ENCODE measurements around the gene FBXL4.
"Not testable (repeated sequence)": the region's sequence is repeated elsewhere in the genome, so short reads cannot be mapped to it uniquely, and the experiment has no call there.

Gene FBXL4

DNA sequence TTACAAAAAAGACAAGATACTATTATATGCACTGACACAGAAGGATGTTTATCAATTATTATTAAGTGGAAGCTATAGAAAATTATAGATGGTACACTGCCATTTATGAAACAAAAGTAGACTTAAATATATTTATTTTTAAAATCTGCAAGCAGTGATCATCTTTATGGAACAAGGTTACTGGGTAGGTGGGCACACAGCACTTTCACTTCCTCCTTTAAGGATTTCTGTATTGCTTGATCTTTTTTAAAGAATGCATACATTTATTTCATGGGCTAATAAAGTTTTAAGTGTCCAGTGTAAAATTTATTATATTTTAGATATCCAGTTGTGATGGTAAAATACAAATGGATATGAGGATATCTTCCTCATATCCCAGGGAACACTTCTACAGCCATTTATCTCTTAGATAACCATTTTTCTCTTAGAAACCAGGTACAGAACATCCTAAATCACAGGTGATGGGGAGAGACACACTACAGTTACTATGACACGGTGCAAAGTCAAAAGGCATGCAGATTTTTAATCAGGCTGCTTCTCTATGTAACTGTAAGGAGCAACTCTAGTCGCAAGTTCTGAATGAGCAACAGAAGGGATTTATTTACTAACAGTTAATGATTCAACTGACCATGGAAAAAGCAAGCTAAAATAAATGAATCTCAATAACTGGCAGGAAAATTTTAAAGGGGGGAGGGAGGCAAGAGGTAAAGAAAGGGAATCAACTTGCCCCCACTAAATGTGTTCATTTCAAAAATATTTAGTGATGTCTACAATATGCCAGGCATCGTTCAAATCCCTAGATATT is 2.2 kb downstream of the FBXL4 start:
- no peak for DNase-seq (ENCODE audit: low read depth, low spot score)

DNA sequence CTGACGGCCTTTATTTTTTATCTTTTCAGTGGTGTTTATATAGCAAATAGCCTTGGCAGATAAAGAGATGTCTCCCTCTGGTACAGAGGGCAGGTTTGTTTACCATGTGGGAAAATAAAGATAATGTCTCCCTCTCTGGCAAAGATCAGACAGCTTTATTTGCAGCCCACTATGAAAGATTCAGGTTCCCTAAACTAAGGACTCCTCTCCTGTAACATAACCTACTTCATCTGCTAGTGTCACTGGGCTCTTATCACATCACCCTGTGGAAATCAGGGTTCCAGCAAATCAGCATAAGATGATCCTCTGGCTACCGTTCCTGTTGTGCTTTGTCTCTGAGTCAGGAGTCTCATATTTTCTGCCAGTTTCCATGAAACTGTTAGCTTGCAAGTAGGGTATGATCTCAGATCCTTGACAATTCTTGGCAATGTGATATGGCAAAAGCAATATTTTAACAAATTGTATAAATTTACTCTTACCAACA is 3.1 kb downstream of the FBXL4 start:
- DNase-seq (ENCODE audit: low read depth, low spot score), result no peak

DNA sequence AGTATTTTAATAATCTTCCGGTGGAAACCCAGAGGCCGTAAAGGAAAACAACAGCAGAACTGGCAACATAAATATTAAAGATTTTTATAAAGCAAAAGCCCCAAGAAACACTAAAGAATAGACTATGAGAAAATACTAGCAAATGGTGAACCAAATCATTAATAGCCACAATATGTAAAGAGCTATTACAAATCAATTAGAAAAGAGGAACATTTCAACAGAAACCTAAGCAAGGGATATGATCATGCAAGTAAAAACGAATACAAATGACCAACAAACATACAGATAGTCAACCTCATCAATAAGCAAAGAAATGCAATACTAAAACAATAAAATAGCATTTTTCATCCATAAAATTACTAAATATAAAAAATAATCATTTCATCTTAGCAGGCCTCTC is 3.6 kb downstream of the FBXL4 start:
- DNase-seq (ENCODE audit: low read depth, low spot score), result no peak

DNA sequence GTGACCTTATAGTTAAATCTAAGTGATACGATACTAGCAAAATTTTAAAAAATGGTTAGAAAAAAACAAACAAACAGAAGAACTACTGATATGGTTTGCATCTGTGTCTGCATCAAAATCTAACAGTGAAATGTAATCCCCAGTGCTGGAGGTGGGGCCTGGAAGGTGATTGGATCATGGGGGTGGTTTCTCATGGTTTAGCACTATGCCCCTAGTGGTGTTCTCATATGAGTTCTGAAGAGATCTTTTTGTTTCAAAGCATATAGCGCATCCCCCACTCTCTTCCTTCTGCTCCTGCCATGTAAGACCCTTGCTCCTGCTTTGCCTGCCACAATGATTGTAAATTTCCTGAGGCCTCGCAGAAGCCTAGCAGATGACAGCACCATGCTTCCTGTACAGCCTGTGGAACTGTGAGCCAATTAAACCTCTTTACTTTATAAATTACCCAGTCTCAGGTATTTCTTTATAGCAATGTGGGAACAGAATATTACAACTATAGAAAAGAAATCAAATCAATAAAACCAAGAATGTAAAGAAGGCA is 5.4 kb downstream of the FBXL4 start:
- no peak for DNase-seq (ENCODE audit: low read depth, low spot score)

DNA sequence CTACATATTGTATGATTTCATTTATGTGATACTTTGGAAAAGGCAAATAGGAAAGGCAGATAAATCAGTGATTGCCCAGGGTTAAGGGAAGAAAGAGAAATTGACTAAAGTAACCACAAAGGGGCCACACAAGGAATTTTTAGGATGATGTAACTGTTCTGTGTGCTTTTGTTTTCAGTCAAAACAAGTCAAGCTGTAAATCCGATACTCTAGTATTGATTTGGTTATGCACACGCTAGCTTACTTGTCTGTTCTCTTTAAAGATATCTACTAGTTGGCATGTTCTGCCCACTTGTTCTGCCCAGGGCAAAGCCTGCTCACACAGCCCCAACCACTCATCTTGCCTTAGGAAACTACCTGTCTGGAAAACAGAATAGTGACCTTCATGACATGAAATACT is 6.4 kb downstream of the FBXL4 start:
- no peak for DNase-seq (ENCODE audit: low read depth, low spot score)

DNA sequence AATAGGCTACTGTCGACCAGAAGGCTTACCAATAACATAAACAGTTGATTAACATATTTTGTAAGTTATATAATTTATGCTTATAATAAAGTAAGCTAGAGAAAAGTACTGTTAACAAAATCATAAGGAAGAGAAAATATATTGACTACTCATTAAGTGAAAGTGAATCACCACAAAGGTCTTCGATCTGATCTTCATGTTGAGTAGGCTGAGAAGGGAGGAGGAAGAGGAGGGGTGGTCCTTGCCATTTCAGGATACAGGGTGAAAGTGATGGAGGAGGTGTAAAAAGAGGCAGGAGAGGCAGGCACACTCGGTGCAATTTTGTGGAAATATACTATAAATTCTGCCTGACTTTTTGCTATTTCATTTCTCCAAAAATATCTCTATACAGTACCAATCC is 10.4 kb downstream of the FBXL4 start:
- no peak for DNase-seq (ENCODE audit: low read depth, low spot score)

DNA sequence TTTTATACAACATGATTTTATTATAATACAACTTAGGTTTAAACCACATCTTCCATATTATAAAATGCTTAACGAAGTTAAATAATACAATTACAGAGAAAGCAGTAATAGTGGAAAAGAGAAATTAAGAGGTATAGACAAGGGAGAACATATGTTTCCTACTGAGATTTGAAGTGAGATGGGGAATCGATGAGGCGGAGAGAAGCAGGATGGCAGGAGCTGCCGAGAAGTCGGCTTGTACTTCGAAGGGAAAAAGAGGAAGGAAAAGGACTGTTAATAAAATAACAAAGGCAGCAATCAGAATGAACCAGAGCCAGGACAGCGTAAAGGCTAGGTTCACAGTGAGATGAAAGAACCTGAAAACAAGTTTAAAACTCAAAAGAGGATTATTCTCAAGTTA is 15.4 kb downstream of the FBXL4 start:
- DNase-seq (ENCODE audit: low read depth, low spot score), result no peak

DNA sequence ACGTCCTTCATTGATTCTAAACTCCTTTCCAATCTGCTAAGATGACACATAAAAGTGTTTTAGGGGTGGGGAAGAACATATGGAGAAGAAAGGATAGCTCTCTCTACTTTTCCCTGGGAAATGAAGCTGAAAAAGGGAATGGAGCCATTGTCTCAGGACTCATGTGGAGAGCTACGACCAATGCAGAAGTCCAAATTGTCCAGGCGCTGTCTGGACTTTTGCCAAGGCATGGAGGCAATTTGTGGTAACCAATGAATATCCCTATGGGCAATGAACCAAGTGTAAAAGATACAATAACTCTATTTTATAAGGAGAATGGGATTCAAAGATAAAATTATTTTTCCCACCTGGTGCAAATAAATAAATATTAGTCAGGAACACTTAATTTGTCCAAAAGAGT is 16.1 kb downstream of the FBXL4 start:
- DNase-seq (ENCODE audit: low read depth, low spot score), result no peak

DNA sequence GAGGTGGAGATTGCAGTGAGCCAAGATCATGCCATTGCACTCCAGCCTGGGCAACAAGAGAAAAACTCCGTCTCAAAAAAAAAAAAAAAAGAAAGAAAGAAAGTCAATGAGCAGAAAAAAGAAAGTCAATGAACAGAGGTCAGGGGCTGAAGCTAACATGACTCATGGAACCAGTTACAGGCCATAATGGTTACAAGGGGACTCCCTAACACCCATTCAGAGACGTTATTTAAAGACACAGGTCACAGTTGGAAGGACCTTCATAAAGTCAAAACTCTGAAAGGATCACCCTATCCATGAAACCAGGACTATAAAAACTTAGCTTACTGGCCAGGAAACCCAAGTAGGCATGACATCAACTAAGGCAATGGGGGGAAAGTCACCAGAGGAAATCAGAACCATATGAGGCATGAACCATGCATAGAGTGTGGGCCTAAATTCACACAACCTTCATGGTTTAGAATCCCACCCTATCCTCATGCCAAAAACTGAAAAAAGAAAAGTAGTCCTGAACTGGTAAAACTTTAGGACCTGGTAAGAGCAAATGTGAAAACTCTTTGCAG is 18.2 kb downstream of the FBXL4 start:
- DNase-seq (ENCODE audit: low read depth, low spot score), result no peak

DNA sequence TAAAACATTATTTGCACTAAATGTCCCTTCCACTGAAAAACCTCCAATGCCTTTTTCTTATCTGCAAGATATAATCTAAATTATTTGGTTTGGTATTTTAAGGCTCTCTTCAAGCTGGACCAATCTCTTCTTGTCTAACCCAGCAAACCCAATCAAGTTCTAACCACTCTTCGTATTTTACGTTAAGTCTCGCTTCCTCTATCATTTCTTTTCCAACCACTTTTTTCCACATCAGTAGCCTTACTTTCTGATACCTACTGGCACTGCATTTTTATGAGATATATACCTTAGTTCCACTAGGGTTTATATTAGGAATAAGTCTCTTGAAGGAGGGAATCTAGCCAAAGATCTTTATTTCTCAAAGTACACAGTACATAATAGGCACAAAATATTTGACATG is 19.1 kb downstream of the FBXL4 start:
- DNase-seq (ENCODE audit: low read depth, low spot score), result no peak

DNA sequence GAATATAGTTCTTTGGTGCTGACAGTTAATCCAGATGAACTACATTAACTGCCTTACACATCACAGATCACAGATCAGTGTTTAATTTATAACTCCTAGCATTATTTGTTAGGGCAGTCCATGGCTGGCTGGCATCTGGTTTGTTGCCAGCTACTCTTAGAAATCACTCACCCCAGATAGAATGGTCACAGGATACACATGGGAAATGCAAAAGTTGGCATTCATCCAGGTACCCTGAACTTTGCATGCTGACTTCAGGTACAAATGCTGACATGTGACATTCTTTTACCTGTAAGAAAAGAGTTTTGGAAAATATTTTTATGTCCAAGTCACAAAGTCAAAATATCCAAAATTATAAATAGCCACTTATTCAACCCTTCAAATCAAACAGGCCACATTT is 20.2 kb downstream of the FBXL4 start:
- DNase-seq (ENCODE audit: low read depth, low spot score), result no peak

DNA sequence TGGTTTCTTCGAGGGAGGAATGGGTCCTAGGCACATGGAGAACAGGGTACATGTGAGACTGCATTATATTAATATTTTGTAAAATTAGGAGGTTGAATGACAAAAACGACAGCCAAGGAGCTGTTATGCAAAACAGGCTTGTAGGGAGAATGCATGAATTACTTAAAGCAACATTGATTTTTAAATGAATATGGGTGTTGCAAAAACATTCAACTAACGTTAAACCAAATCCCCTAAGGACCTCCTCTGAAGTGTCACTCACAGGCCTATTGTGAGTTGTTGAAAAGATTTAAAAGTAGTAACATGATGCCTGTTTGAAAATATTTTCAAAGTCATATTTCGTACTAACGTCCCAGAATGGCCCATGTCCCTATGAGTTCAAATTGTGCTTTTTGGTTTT is 21.9 kb downstream of the FBXL4 start:
- no peak for DNase-seq (ENCODE audit: low read depth, low spot score)

DNA sequence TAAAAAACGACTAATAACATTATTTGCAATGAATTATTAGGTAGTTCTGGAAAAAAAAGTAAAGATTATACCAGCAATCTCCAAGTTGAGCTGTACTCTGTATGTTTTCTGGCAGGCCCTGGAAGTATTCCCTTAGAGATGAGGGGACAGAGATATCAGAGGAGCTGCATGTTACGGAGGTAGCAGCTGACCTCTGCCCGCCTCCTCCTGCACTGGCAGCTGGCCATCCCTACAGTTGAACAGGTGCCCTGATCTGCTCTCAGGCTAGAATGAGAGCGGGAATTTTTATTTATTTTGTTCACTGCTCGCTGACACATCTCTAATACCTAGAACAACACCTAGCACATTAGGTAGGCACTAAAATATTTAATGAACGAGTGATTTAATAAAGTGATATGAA is 23.1 kb downstream of the FBXL4 start:
- DNase-seq (ENCODE audit: low read depth, low spot score), result no peak

DNA sequence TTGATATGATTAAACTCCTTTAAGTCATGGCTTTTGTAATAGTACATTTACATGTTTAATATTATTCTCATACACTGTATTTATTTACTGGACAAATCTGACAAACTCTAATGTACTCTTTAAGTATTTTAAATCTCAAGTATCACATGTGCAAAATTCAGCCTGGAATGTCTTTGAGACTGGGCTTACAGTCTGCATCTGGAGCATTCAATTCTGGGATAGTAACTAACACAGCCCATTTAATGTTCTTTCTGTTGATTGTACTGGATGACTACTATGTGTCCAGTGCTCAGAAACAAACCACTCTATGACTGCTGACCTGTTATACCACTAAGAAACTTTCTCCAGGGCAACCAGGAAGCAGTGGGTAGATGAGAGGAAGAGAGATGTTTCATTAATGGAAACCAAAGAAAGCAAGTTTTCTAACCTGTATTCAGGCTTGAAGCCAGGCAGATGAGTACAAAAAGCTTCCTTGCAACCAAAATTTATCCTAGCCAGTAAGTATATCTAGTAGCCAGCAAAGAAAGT is 26.8 kb downstream of the FBXL4 start:
- DNase-seq (ENCODE audit: low read depth, low spot score), result no peak

DNA sequence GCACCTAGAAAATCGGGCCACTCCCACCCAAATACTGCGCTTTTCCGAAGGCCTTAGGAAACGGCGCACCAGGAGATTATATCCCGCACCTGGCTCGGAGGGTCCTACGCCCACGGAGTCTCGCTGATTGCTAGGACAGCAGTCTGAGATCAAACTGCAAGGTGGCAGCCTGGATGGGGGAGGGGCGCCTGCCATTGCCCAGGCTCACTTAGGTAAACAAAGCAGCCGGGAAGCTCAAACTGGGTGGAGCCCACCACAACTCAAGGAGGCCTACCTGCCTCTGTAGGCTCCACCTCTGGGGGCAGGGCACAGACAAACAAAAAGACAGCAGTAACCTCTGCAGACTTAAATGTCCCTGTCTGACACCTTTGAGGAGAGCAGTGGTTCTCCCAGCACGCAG is 36.8 kb downstream of the FBXL4 start:
- DNase-seq (ENCODE audit: low read depth, low spot score), result not testable (repeated sequence)

DNA sequence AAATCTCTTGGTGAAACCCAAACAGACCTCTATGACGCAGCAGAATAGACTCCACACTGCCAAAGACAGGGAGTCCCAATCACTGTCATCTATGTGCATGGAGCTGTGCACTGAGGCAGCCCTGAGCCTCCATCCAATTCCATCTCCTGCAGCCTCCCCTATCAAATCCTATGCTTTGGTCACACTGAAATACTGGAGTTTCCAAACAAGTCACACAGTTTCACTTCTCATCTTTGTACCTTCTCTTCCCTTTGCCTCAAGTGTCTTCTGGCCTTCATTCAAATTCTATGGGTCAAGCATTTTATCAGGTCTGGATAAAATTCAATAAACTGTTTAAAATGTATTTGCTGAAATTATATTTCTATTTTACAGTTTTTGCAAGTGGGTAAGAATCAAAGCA is 38.5 kb downstream of the FBXL4 start:
- DNase-seq (ENCODE audit: low read depth, low spot score), result no peak

DNA sequence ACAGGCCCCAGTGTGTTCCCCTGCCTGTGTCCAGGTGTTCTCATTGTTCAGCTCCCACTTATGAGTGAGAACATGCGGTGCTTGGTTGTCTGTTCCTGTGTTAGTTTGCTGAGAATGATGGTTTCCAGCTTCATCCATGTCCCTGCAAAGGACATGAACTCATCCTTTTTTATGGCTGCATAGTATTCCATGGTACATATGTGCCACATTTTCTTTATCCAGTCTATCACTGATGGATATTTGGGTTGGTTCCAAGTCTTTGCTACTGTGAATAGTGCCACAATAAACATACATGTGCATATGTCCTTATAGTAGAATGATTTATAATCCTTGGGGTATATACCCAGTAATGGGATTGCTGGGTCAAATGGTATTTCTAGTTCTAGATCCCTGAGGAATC is 41.4 kb downstream of the FBXL4 start:
- not testable (repeated sequence) for DNase-seq (ENCODE audit: low read depth, low spot score)

DNA sequence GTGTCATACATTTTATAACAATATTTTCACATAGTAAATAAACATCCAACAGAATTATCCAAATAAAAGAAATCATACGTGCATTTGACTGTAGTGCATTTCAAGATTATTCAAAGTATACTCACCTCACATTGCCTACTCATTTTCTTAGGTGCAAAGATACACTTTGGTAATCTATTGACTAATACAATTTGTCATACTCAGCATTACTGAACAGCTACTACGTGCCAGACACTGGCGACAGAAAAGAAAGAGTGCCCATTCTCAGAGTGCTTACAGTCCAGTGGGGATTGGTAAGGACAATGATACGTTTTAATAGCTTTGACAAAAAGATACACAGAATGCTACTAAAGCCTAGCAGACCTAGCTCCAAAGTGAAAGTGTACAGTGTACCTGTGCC is 42.0 kb downstream of the FBXL4 start:
- DNase-seq (ENCODE audit: low read depth, low spot score), result no peak

DNA sequence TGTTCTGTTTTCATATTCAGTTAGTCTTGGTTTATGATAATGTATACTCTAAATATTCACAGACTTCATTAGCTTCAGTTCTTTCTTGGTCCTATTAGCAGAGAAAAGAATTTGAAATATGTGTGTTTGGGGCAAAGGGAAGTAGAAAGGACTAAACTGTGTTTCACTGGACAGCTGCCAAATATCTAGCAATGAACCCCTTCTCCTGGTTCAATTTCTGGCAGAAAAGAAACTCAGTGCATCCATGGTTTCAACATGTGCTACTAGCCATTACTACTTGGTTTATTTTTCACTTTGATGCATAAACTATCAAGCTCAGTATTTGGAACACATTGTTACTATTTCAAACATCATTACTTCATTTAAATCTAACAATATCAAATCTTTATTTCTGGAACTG is 43.6 kb downstream of the FBXL4 start:
- no peak for DNase-seq (ENCODE audit: low read depth, low spot score)

DNA sequence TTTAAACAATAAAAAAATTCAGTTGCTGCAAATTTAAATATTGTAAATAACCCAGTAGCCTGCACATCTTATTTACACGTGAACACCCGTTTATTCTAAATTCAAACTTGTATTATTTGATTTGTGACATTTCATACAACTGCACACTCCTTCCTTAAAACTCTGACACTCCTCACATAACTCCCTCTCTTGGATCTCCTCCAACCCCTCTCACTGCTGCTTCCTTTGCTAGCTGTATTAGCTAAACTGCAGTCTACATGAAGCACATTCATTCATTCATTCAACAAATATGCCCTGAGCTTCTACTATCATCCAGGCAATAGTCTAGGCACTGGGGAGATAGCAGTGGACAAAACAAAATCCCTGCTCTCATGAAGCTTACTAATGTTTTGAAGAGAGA is 47.0 kb downstream of the FBXL4 start:
- no peak for DNase-seq (ENCODE audit: low read depth, low spot score)

DNA sequence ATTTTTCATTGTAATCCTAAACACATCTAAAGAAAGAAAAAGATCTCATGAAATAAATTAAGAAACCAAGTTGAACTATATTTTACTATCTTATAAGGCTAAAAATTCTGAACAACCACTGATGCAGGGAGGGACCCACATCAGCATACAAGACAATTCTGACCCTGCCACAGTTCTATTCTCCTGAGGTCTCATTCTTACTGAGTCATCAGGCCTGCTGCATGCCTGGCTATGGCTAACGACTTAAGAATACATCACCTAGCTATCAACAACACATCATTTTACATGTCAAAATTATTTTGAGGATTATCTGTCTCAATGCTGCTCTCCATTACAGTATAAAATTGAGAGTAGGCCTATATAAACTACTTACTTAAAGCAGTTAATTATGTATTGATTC is 52.9 kb downstream of the FBXL4 start:
- DNase-seq (ENCODE audit: low read depth, low spot score), result no peak

DNA sequence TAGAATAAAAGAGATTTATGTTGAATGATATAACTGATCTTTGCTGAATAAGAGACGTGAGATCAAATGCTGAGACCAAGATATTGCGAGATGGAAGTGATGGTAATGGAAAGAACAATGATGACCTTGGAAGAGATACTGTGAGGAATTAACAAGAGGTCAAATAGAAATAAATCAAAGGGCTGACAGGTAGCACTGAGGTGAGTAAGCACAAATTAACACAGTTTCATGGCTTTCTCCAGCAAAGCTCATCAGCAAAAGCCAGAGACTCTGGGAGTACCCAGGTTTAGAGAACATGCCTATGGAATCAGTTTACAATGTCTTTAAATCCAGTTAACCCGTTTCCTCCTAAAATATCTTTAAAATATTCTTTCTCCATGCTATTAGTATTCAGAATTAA is 60.1 kb downstream of the FBXL4 start:
- no peak for DNase-seq (ENCODE audit: low read depth, low spot score)

DNA sequence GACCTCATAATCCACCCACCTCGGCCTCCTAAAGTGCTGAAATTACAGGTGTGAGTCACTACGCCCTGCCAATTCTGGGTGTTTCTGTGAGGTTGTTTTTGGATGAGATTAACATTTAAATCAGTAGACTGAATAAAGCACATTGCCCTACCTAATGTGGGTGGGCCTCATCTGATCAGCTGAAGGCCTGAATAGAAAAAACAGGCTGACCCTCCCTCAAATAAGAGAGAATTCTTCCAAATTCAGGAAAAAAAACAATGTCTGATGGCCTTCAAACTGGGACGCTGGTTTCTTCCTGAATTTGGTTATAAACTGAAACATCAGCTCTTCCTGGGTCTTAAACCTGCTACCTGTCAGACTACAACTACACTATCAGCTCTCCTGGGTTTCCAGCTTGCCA is 62.4 kb downstream of the FBXL4 start:
- DNase-seq (ENCODE audit: low read depth, low spot score), result no peak
